K562 (cell line): ENCODE measurements around the gene GALP. TPM values are rescaled to one million over a fixed set of nuclear protein-coding genes. Genes with fewer than 3 reads are reported as not detected.

Experiments used
- ARID1B ChIP-seq: fragments of 450-650 bp; IDR thresholded peaks from 2 replicates; pipeline ENCODE4 v1.6.1; 2016; ENCODE audit warnings: antibody characterized with exemption, mild to moderate bottlenecking, inconsistent platforms
- CTBP1 ChIP-seq: fragments of 450-650 bp; IDR thresholded peaks from 2 replicates; pipeline ENCODE4 v1.6.1; 2016; ENCODE audit warnings: borderline replicate concordance
- EHMT2 ChIP-seq: fragments of 450-650 bp; IDR thresholded peaks from 2 replicates; pipeline ENCODE4 v1.6.1; 2018; ENCODE audit warnings: antibody characterized with exemption
- HOXB6 ChIP-seq: fragments of 250-450 bp; sonication (Bioruptor Pico); IDR thresholded peaks from 2 replicates; pipeline ENCODE4 v1.5.1; 2022; ENCODE audit warnings: mild to moderate bottlenecking, borderline replicate concordance
- KDM1A ChIP-seq, 2 experiments: fragments of 450-650 bp; IDR thresholded peaks; 2 replicates each; pipeline ENCODE4 v1.6.1; 2016; ENCODE audit warnings: mild to moderate bottlenecking in 2 of 2
- MEIS2 ChIP-seq: fragments of 450-650 bp; IDR thresholded peaks from 2 replicates; pipeline ENCODE4 v1.6.1; 2014; ENCODE audit warnings: mild to moderate bottlenecking; ENCODE audit not compliant: partially characterized antibody
- NCOA1 ChIP-seq: fragments of 450-650 bp; IDR thresholded peaks from 2 replicates; pipeline ENCODE4 v1.6.1; 2016; ENCODE audit warnings: low read depth
- TRIM24 ChIP-seq, 2 experiments: fragments of 450-650 bp; IDR thresholded peaks; 2 replicates each; pipeline ENCODE4 v1.6.1; 2016
- TRIM28 ChIP-seq: fragments of 450-650 bp; IDR thresholded peaks from 2 replicates; pipeline ENCODE4 v1.6.1; 2017
- YBX1 ChIP-seq: fragments of 450-650 bp; IDR thresholded peaks from 2 replicates; pipeline ENCODE4 v1.7.1; 2016; ENCODE audit warnings: mild to moderate bottlenecking
- polyA plus RNA-seq, 8 experiments: library from polyadenylated mRNA; depleted of rRNA in 4 of 8; stranded (reverse) in 5 of 8; unstranded in 3 of 8; fragments of >200 nt; fragmentation: Nextera tagmentation in 2 of 8; fragmentation: Illumina TruSeq in 1 of 8; extraction: Ambion mirVana in 2 of 8; extraction: Trizol in 1 of 8; gene quantifications; 2 replicates each; pipeline versions ENCODE4 v1.2.1 to v1.2.3, GENCODE V29; 2011 to 2014; ENCODE audit warnings: inconsistent platforms in 1 of 8, missing spikeins in 1 of 8
- total RNA-seq, 7 experiments: library from RNA; depleted of rRNA in 6 of 7; stranded (reverse); fragments of >200 nt in 6 of 7; fragmentation: Illumina TruSeq in 2 of 7; extraction: Trizol in 2 of 7; gene quantifications; 2 replicates each; pipeline versions ENCODE4 v1.2.1 to v1.2.3, GENCODE V29; 2011 to 2021; ENCODE audit warnings: low replicate concordance in 1 of 7
- TF ChIP-seq, protein P1 (sequence below): fragments of 250-450 bp; sonication (Bioruptor Pico); IDR thresholded peaks from 2 replicates; pipeline ENCODE4 v1.5.1; 2021; ENCODE audit warnings: mild to moderate bottlenecking
- TF ChIP-seq, protein P2 (sequence below): fragments of 250-450 bp; sonication (Bioruptor Pico); IDR thresholded peaks from 2 replicates; pipeline ENCODE4 v1.6.1; 2021; ENCODE audit warnings: mild to moderate bottlenecking
- TF ChIP-seq, protein P3 (sequence below), 2 experiments: IDR thresholded peaks in 1 of 2; conservative IDR thresholded peaks in 1 of 2; 2 replicates each; pipeline ENCODE4 v1.6.1; 2016; ENCODE audit warnings: low read depth in 2 of 2, mild to moderate bottlenecking in 1 of 2, missing compliant biosample characterization in 1 of 2, missing genetic modification characterization in 1 of 2, moderate library complexity in 1 of 2
- TF ChIP-seq, protein P4 (sequence below), 2 experiments: fragments of 450-650 bp in 1 of 2; IDR thresholded peaks; 2 replicates each; pipeline ENCODE4 v1.6.1; 2011 to 2017; ENCODE audit warnings: low read depth in 2 of 2, antibody characterized with exemption in 1 of 2, borderline replicate concordance in 1 of 2, low read length in 1 of 2, mild to moderate bottlenecking in 1 of 2, mixed read lengths in 1 of 2; ENCODE audit not compliant: control insufficient read depth in 1 of 2
- TF ChIP-seq, protein P5 (sequence below): fragments of 250-450 bp; sonication (Bioruptor Pico); IDR thresholded peaks from 2 replicates; pipeline ENCODE4 v1.8.0; 2022; ENCODE audit warnings: inconsistent platforms

The GALP gene
- total and polyA plus RNA-seq, 9 of the 15 experiments (the other 6 are each of a cell fraction or from before 2014, with no cell fraction given), result not detected

DNA sequence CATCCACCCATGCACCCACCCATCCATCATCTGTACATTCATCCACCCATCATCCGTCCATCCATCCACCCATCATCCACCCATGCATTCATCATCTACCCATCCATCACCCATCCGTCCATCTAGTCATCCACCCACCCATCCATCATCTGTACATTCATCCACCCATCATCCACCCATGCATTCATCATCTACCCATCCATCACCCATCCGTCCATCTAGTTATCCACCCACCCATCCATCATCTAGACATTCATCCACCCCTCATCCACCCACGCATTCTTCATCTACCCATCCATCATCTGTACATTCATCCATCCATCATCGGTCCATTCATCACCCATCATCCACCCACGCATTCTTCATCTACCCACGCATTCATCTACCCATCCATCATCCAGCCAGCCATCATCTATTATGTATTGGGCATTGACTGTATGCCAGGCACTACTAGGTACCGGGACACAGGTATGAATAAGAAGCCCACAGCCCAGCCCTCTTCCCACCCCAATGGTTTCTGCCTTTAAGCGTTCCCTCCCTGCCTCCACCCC lies 16.7 kb upstream of the GALP start (continued):
- TF ChIP-seq, protein P1, sequence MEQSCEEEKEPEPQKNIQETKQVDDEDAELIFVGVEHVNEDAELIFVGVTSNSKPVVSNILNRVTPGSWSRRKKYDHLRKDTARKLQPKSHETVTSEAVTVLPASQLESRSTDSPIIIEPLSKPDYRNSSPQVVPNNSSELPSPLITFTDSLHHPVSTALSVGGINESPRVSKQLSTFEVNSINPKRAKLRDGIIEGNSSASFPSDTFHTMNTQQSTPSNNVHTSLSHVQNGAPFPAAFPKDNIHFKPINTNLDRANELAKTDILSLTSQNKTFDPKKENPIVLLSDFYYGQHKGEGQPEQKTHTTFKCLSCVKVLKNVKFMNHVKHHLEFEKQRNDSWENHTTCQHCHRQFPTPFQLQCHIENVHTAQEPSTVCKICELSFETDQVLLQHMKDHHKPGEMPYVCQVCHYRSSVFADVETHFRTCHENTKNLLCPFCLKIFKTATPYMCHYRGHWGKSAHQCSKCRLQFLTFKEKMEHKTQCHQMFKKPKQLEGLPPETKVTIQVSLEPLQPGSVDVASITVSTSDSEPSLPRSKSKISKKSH (CRISPR knock-in tag), result no peak
- TF ChIP-seq TRIM24 (IDR thresholded peaks at IDR 0.05) (peak; percentile 75 to 82), EHMT2 (peak; percentile 58), YBX1 (no peak), CTBP1 (peak; percentile 56; the same call in 1 of the 2 replicates), MEIS2 (peak; percentile 94), ARID1B (peak; percentile 26; the same call in 1 of the 2 replicates), NCOA1 (peak; percentile 27; the same call in 1 of the 2 replicates), HOXB6 (CRISPR knock-in tag) (no peak), KDM1A (IDR thresholded peaks at IDR 0.05) (peak; percentile 46 to 58; a peak in 3 of 4 replicates), TRIM28 (peak; percentile 43; the same call in 1 of the 2 replicates)
- TF ChIP-seq, protein P2, sequence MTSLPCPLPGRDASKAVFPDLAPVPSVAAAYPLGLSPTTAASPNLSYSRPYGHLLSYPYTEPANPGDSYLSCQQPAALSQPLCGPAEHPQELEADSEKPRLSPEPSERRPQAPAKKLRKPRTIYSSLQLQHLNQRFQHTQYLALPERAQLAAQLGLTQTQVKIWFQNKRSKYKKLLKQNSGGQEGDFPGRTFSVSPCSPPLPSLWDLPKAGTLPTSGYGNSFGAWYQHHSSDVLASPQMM, result no peak
- TF ChIP-seq, protein P3, sequence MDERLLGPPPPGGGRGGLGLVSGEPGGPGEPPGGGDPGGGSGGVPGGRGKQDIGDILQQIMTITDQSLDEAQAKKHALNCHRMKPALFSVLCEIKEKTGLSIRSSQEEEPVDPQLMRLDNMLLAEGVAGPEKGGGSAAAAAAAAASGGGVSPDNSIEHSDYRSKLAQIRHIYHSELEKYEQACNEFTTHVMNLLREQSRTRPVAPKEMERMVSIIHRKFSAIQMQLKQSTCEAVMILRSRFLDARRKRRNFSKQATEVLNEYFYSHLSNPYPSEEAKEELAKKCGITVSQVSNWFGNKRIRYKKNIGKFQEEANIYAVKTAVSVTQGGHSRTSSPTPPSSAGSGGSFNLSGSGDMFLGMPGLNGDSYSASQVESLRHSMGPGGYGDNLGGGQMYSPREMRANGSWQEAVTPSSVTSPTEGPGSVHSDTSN (CRISPR knock-in tag; IDR thresholded peaks at IDR 0.05; ENCODE audit: low read depth), result no peak
- TF ChIP-seq, protein P3 (tag; conservative IDR thresholded peaks at IDR 0.05; ENCODE audit: low read depth), result peak; percentile 93
- TF ChIP-seq, protein P4, sequence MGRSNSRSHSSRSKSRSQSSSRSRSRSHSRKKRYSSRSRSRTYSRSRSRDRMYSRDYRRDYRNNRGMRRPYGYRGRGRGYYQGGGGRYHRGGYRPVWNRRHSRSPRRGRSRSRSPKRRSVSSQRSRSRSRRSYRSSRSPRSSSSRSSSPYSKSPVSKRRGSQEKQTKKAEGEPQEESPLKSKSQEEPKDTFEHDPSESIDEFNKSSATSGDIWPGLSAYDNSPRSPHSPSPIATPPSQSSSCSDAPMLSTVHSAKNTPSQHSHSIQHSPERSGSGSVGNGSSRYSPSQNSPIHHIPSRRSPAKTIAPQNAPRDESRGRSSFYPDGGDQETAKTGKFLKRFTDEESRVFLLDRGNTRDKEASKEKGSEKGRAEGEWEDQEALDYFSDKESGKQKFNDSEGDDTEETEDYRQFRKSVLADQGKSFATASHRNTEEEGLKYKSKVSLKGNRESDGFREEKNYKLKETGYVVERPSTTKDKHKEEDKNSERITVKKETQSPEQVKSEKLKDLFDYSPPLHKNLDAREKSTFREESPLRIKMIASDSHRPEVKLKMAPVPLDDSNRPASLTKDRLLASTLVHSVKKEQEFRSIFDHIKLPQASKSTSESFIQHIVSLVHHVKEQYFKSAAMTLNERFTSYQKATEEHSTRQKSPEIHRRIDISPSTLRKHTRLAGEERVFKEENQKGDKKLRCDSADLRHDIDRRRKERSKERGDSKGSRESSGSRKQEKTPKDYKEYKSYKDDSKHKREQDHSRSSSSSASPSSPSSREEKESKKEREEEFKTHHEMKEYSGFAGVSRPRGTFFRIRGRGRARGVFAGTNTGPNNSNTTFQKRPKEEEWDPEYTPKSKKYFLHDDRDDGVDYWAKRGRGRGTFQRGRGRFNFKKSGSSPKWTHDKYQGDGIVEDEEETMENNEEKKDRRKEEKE (IDR thresholded peaks at IDR 0.05; ENCODE audit: borderline replicate concordance in 1 of 2, control insufficient read depth in 1 of 2, low read depth in 2 of 2, low read length in 1 of 2), result peak in 1 of 2 experiments; percentile 69; a peak in 1 of 4 replicates
- TF ChIP-seq, protein P5, sequence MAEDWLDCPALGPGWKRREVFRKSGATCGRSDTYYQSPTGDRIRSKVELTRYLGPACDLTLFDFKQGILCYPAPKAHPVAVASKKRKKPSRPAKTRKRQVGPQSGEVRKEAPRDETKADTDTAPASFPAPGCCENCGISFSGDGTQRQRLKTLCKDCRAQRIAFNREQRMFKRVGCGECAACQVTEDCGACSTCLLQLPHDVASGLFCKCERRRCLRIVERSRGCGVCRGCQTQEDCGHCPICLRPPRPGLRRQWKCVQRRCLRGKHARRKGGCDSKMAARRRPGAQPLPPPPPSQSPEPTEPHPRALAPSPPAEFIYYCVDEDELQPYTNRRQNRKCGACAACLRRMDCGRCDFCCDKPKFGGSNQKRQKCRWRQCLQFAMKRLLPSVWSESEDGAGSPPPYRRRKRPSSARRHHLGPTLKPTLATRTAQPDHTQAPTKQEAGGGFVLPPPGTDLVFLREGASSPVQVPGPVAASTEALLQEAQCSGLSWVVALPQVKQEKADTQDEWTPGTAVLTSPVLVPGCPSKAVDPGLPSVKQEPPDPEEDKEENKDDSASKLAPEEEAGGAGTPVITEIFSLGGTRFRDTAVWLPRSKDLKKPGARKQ (CRISPR knock-in tag), result no peak
